Left ventricle myocardium inferior (tissue), 1 donor: ENCODE data around the gene RCCD1. TPM values are rescaled to one million over a fixed set of nuclear protein-coding genes. Genes with fewer than 3 reads are reported as not detected.

Source experiments
- DNase-seq: peaks from one replicate; pipeline ENCODE4 v3.0.0-alpha.2; 2020
- H3K27ac ChIP-seq: fragments of 200-600 bp; replicated peaks from 2 replicates; pipeline ENCODE4 v1.8.0; 2021
- H3K27me3 ChIP-seq: fragments of 200-600 bp; 2 replicates; pipeline ENCODE4 v1.8.0; 2021; ENCODE audit warnings: low read depth
- H3K36me3 ChIP-seq: fragments of 200-600 bp; 2 replicates; pipeline ENCODE4 v1.8.0; 2021
- H3K4me1 ChIP-seq: fragments of 200-600 bp; 2 replicates; pipeline ENCODE4 v1.8.0; 2021
- H3K4me3 ChIP-seq: fragments of 200-600 bp; 2 replicates; pipeline ENCODE4 v1.8.0; 2021; ENCODE audit warnings: mild to moderate bottlenecking, moderate library complexity
- H3K9me3 ChIP-seq: fragments of 200-600 bp; replicated peaks from 2 replicates; pipeline ENCODE4 v1.8.0; 2021
- CTCF ChIP-seq: fragments of 200-600 bp; IDR thresholded peaks from 2 replicates; pipeline ENCODE4 v1.8.0; 2021; ENCODE audit warnings: antibody characterized with exemption, mild to moderate bottlenecking, borderline replicate concordance
- intact Hi-C: fragments of 100-400 bp; cut with micrococcal nuclease; formaldehyde crosslinking; loops from one replicate; pipeline ENCODE4 v1.11.0; 2022
- total RNA-seq: library from RNA; stranded (reverse); fragmentation: NEBNext Ultra II Directional; extraction: Animal tissue kit (Norgen Biotek cat#: 25700); gene quantifications from one replicate; pipeline ENCODE4 v1.2.1, GENCODE V29; 2021
- donor health status: DM: no; HTN: yes; CAD: no; lungs with severe emphysema.

Gene RCCD1
- total RNA-seq, 1 donor from 2014 or later: 10.9 TPM

GRCh38 chr15:90915808-90916440 is 38.8 kb upstream of the RCCD1 start:
- Histone ChIP-seq H3K4me3 (peak overlapping the region; percentile 57), H3K36me3 (peaks cover 98% of the 10 kb centered on the region), H3K27ac (peak overlapping the region; percentile 91), H3K9me3 (no peaks in the 10 kb centered on the region), H3K27me3 (no peaks in the 10 kb centered on the region), H3K4me1 (peaks cover 62% of the 10 kb centered on the region)
- TF ChIP-seq CTCF: no peak
- intact Hi-C loops: no loop called here
- peak; percentile 72 for DNase-seq

- Histone ChIP-seq H3K4me3 (peak overlapping the region; percentile 57), H3K9me3 (no peaks in the 10 kb centered on the region), H3K36me3 (peaks cover 98% of the 10 kb centered on the region), H3K4me1 (peaks cover 62% of the 10 kb centered on the region), H3K27ac (peak overlapping the region; percentile 91), H3K27me3 (no peaks in the 10 kb centered on the region)
- intact Hi-C loops: no loop called here
- no peak for TF ChIP-seq CTCF
- no peak for DNase-seq
Observed at GRCh38 chr15:90916461-90916860, 38.2 kb upstream of the RCCD1 start.

- TF ChIP-seq CTCF: no peak
- DNase-seq: no peak
- Histone ChIP-seq H3K27me3 (no peaks in the 10 kb centered on the region), H3K4me1 (peaks cover 62% of the 10 kb centered on the region), H3K4me3 (peak overlapping the region; percentile 57), H3K27ac (peak overlapping the region; percentile 91), H3K9me3 (no peaks in the 10 kb centered on the region), H3K36me3 (peaks cover 91% of the 10 kb centered on the region)
- intact Hi-C loops: no loop called here
Observed at GRCh38 chr15:90917569-90917968, 37.1 kb upstream of the RCCD1 start.

- DNase-seq: no peak
- H3K4me1 ChIP-seq: peaks cover 62% of the 10 kb centered on the region
- TF ChIP-seq CTCF: no peak
- peak overlapping the region; percentile 57 for H3K4me3 ChIP-seq
- no peaks in the 10 kb centered on the region for H3K9me3 ChIP-seq
- peaks cover 85% of the 10 kb centered on the region for H3K36me3 ChIP-seq
- no peaks in the 10 kb centered on the region for H3K27me3 ChIP-seq
- intact Hi-C loops: no loop called here
- H3K27ac ChIP-seq: peak overlapping the region; percentile 91
Observed at GRCh38 chr15:90918034-90918788, 36.5 kb upstream of the RCCD1 start.

- Histone ChIP-seq H3K36me3 (peaks cover 79% of the 10 kb centered on the region), H3K9me3 (no peaks in the 10 kb centered on the region), H3K27me3 (no peaks in the 10 kb centered on the region), H3K27ac (peak overlapping the region; percentile 91), H3K4me3 (peak overlapping the region; percentile 57), H3K4me1 (peaks cover 62% of the 10 kb centered on the region)
- no peak for DNase-seq
- intact Hi-C loops: no loop called here
- no peak for TF ChIP-seq CTCF
Observed at GRCh38 chr15:90918835-90919234, 35.8 kb upstream of the RCCD1 start.
